NCI-H748 treated with DMSO at 0.1 percent for 48 hours (cell line): ENCODE results near the gene FAM135A.
"Not testable (repeated sequence)": the region's sequence is repeated elsewhere in the genome, so short reads cannot be mapped to it uniquely, and the experiment has no call there.

Experiments used
- DNase-seq: peaks from one replicate; lab custom pipeline; 2025; lab: John Stamatoyannopoulos, UW

FAM135A gene

DNA sequence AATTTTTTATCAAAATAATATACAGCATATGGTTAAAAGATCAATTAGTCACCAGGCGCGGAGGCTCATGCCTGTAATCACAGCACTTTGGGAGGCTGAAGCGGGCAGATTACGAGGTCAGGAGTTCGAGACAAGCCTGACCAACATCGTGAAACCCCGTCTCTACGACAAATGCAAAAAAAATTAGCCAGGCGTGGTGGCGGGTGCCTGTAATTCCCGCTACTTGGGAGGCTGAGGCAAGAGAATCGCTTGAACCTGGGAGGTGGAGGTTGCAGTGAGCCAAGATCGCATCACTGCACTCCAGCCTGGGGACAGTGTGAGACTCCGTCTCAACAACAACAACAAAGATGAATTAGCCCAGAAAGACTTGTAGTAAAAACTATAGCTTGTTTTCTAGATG lies 46.4 kb downstream of the FAM135A start:
- DNase-seq = not testable (repeated sequence)

DNA sequence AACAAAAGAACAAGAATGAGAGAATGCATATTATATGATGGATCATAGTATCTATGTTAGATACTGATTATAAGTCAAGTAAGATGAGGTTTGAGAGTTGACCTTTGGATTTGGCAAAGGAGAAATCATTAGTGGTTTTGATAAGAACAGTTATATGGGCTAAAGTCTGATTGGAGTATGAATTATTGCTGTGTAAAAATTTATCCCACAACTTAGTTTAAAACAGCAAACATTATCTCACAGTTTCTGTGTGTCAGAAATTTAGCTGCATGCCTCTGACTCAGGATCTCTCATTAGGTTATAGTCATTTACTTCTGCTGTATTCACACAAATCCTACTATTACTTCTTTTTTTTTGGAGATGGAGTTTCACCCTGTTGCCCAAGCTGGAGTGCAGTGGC lies 56.7 kb downstream of the FAM135A start:
- no peak for DNase-seq

DNA sequence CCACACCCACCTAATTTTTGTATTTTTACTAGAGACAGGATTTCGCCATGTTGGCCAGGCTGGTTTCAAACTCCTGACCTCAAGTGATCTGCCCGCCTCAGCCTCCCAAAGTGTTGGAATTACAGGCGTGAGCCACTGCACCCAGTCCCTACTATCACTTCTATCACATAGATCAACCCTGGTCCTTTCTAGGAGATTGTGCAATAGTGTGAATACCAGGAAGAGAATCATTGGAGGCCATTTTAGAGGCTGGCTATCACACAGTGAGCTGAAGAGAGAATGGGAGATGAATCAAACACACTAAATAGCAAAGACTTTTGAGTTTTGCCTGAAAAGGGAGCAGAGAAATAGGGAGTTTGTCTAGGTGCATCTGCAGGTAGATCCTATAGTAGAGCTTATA lies 57.2 kb downstream of the FAM135A start:
- DNase-seq = not testable (repeated sequence)

DNA sequence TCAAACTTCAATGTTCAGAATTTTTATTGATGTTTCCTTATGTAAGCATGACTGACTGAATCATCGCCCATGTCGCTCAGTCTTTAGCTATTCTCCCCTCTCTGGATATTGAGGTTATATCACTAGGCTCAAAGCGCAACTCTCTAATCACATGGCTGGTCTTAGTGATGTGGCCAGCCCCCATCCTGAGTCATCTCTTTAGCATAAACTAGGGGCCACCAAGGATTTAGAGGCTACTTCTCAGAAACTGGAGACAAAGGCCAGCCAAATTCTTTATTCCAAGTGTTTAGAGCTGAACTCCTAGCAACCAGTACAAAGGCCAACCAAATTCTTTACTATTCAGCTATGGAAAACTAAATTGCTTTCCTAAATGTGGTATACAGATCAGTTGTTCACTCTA lies 61.4 kb downstream of the FAM135A start:
- no peak for DNase-seq

- DNase-seq = no peak
Observed at GRCh38 chr6:70479236-70479635, 65.9 kb downstream of the FAM135A start.

GRCh38 chr6:70486638-70487037 lies 73.3 kb downstream of the FAM135A start:
- not testable (repeated sequence) for DNase-seq

DNA sequence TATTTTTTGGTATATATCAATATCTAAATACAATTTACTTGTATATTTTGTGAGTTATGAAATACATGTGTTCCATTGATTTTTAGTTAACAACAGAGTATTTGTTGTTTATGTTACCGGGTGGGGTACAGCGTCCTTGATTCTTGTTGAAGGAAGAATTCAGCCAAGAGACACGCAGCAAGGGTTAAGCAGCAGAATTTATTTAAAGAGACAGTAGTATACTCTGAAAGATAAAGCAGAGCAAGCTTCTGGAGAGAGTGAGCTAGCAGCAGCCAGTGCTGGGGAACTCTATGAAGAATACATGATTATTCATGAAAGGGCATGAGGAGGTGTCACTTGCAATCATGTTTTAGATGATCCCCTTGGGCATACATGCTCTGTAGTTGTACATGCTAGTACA lies 76.1 kb downstream of the FAM135A start:
- no peak for DNase-seq

DNA sequence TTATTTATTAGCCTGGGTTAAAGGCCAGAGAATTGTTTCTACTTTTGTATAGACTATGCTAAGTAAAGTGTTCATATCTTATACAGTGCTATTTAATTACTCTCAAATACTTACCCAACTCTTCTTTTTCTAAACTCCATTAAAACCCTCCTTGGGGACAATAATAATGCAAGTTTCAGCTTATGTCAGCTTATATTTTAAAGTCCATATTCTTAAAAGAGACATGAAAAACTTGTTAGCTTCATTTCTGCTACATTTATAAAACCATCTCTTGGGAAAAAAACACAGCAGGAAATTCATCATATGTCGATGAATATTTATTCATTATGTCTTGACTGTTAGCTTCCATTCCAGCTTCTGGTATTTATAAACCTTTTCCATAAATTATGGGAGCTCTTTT lies 81.5 kb downstream of the FAM135A start:
- DNase-seq = no peak

GRCh38 chr6:70495790-70496189 lies 82.5 kb downstream of the FAM135A start:
- not testable (repeated sequence) for DNase-seq

DNA sequence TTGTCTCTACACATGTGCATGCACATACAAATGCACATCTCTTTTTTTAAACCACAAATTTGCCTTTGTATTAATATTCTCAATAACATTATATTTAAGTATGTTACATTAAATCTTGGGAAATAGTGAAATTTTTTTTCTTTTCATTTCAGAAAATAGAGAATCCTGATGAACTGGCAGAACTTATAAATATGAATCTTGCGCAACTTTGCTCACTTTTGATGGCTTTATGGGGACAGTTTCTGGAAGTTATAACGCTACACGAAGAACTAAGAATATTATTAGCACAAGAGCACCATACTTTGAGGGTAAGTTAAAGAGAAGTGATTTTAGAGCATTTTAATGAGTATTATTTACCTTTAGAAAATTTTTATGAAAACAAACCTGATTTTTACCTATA lies 89.2 kb downstream of the FAM135A start:
- no peak for DNase-seq

DNA sequence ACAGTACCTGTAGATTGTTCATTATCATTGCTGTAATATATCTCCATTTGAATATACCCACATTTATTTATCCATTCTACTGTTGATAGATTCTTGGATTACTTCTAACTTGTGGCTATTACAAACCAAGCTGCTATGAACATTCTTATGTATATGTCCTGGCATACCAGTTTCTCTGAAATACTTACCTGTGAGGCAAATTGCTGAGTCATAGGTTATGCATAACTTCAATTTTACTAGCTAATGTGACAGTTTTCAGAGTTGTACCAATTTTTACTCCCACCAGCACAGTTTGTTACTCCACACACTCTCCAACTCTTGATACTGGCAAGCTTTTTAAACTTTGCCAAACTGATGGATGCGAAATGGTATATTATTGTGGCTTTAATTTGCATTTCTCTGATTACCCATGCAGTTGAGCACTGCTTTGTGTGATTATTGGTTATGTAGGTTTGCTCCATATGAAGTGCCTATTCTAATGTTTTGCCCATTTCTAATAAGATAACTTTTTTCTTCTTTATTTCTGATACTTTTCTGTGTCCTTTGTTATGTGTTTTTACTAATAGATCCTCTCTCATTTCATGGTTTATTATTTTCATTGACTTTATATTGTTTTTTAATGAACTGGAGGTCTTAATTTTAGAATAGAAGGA lies 90.6 kb downstream of the FAM135A start:
- no peak for DNase-seq

DNA sequence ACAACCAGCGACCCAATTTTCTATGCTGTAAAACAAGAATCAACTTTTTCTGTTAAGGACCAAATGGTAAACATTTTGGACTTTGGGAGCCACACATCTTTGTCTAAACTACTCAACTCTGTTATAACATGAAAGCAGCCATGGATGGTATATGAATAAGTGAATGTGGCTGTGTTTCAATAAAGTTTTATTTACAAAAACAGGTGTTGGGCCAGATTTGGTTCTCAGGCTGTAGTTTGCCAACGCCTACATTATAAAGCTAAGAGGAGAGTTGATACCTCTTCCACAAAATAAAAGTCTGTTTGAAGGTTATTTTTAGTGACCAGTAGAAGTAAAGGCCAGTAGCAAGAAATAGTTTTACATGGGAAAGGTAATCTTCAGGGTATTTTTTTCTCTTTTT lies 93.0 kb downstream of the FAM135A start:
- no peak for DNase-seq

DNA sequence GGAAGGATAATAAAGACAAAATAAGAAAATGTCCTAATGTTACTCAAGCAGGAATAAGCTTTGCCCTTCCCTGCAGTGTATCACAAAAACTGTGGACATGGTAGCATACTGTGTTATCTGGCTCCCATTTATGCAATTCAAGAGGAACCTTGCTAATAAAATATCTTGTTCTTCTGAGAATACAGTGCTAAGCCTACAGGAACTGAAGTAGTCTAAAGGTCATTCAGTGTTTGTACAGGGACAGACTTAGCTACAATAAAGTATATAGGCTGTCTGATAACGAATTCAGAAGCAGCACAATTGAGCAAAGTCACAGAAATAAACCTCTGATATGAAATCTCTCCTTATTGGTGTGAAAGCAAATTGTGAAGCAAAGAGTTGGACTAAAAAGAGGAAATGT lies 93.9 kb downstream of the FAM135A start:
- no peak for DNase-seq

DNA sequence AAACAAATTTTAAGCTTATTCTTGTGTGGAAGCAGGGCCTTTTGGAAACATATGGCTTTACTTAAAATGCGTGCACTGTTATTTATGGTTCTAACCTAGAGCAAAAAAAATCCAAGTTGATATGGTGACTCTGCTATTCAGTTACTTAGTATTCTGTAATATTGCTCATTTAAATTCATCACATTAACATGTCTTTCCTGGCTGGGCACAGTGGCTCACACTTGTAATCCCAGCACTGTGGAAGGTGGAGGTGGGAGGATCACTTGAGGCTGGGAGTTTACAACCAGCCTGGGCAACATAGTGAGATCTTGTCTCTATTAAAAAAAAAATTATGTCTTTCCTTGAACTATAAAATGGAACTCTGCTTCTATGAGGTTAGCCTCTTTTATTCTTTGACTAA lies 95.6 kb downstream of the FAM135A start:
- DNase-seq = no peak

DNA sequence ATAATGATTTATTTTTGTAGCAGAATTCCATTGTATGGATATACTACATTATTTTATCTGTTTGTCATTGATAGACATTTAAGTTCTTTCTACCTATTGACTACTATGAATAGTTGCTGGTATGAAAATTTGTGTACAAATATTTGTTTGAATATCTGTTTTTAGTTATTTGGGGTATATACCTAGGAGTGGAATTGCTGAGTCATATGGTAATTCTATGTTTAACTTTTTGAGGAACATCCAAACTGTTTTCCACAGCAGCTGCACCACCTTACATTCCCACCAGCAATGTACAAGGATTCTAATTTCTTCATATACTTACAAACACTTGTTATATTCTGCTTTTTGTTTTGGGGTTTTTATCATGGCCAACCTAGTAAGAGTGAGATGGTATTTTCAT lies 97.3 kb downstream of the FAM135A start:
- no peak for DNase-seq

DNA sequence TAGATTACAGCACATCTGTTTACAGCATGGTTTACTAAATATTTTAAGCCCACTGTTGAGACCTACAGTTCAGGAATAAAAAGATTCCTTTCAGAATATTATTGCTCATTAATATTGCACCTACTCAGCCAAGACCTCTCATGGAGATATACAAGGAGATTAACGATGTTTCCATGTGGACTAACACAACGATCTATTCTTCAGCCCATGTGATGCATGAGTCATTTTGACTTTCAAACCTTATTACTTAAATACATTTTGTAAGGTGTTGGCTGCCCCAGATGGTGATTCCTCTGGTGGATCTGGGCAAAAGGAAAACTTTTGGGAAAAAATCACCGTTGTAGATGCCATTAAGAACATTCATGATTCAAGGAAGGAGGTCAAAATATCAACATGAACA lies 105.4 kb downstream of the FAM135A start:
- no peak for DNase-seq

DNA sequence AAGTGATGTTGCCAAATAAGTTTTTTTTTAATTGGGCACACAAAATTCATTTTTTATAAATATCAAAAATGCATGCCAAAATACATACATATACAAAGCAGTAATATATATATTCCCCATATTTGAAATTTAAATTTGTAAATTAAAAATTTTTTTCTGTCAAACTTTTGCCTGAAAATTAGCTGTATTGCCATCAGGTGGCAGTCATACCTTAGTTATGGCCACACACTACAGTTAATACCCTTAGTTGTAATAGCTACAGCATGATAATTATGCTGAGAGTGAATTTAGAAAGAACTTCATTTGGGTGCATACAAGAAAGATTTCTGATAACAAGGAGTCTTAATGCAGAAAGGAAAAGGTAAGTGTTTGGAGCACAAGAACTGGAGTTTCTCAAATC lies 107.3 kb downstream of the FAM135A start:
- no peak for DNase-seq

DNA sequence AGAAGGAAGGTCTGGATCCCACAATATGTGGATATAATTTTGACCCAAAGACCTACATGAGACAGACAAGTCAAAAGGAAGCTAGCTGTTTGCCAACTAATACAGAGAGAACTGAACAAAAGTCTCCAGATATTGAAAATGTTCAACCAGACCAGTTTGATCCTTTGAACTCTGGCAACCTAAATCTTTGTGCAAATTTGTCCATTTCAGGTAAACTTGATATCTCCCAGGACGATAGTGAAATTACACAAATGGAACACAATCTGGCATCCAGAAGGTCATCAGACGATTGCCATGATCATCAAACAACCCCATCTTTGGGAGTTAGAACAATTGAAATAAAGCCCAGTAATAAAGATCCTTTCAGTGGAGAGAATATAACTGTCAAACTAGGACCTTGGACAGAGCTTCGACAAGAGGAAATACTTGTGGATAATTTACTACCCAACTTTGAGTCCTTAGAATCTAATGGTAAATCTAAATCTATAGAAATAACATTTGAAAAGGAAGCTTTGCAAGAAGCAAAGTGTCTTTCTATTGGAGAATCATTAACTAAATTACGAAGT lies 111.5 kb downstream of the FAM135A start:
- no peak for DNase-seq

- DNase-seq = no peak
Observed at GRCh38 chr6:70527071-70527737, 113.9 kb downstream of the FAM135A start.

DNA sequence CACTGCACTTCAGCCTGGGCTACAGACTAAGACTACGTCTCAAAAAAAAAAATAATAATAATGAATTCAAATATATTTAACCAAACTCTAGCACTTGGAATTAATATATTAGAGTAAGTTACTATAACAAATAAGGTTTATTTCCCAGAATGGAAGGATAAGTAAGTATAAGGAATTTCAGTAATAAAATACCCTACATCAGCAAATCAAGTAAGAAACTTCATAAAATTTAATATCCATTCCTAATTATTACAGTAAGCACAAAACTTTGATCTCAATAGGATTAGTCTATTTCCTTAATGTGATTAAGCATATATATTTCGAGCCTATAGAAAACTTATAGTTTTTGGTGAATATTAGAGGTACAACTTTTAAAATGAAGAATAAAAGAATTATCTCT lies 116.7 kb downstream of the FAM135A start:
- DNase-seq = no peak

GRCh38 chr6:70531133-70531532 lies 117.8 kb downstream of the FAM135A start:
- DNase-seq = no peak

GRCh38 chr6:70537266-70537665 lies 124.0 kb downstream of the FAM135A start:
- no peak for DNase-seq

DNA sequence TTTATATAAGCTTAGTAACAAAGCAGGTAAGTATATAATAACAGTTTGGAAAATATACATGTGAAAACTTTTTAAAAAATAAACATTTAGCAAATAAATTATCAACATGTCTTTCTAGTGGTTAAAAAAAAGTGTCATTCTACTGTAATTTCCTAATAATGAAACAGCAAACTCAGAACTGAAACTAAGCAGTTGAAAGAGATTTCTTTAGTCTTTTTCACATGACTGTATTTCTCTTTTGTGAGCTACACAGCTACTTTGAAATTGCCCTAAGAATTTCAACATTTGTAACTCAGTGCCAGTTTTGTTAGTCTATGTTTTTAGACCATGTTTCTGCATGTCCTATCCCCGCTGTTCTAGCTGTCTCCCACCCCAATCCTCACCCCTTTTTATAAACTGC lies 125.1 kb downstream of the FAM135A start:
- DNase-seq = no peak

GRCh38 chr6:70547313-70547712 lies 134.0 kb downstream of the FAM135A start:
- DNase-seq = no peak
